ENCODE data around the gene ADRA2A. TPM values are rescaled to one million over a fixed set of nuclear protein-coding genes. Genes with fewer than 3 reads are reported as not detected.

The ADRA2A gene
- total and polyA plus RNA-seq, 2 experiments from 2014 or later = 1.8 to 1.9 TPM

- H3K4me2 ChIP-seq = no peak overlapping the region
- no peak overlapping the region for H3K4me3 ChIP-seq
- H3K79me2 ChIP-seq = no peaks in the 10 kb centered on the region
- WGBS (ENCODE audit: low lambda C conversion rate, missing lambda C conversion rate) = 91% methylated on average over 7 of the region's 7 CpGs
- no peaks in the 10 kb centered on the region for H3K4me1 ChIP-seq (ENCODE audit: insufficient read depth)
- DNase-seq (ENCODE audit: low spot score) = no peak
- H3K9me2 ChIP-seq (replicated peaks; ENCODE audit: insufficient read depth) = no peaks in the 10 kb centered on the region
- TF ChIP-seq CTCF (IDR thresholded peaks at IDR 0.05; ENCODE audit: poor library complexity) = no peak
- H3K27ac ChIP-seq = no peak overlapping the region
- H3K9me3 ChIP-seq (ENCODE audit: low read depth) = no peaks in the 10 kb centered on the region
- no peaks in the 10 kb centered on the region for H4K20me1 ChIP-seq (ENCODE audit: insufficient read depth, poor library complexity, severe bottlenecking)
- no peaks in the 10 kb centered on the region for H3K36me3 ChIP-seq (replicated peaks; ENCODE audit: insufficient read depth, low read depth)
- H2AFZ ChIP-seq = no peak overlapping the region
- no peaks in the 10 kb centered on the region for H3K27me3 ChIP-seq
Observed at GRCh38 chr10:111091833-111092232, 15.0 kb downstream of the ADRA2A start.

- no peaks in the 10 kb centered on the region for H3K79me2 ChIP-seq
- TF ChIP-seq CTCF (IDR thresholded peaks at IDR 0.05; ENCODE audit: poor library complexity) (no peak), EZH2 (IDR thresholded peaks at IDR 0.05; ENCODE audit: borderline replicate concordance) (no peak), EZH2phosphoT487 (IDR thresholded peaks at IDR 0.05; ENCODE audit: low read depth, severe bottlenecking, unreplicated experiment) (no peak)
- H3K36me3 ChIP-seq (replicated peaks; ENCODE audit: insufficient read depth, low read depth) = no peaks in the 10 kb centered on the region
- H3K27me3 ChIP-seq = no peaks in the 10 kb centered on the region
- no peaks in the 10 kb centered on the region for H3K4me1 ChIP-seq (ENCODE audit: insufficient read depth)
- H3K4me2 ChIP-seq = no peak overlapping the region
- H4K20me1 ChIP-seq (ENCODE audit: insufficient read depth, poor library complexity, severe bottlenecking) = no peaks in the 10 kb centered on the region
- H3K9me2 ChIP-seq (replicated peaks; ENCODE audit: insufficient read depth) = no peaks in the 10 kb centered on the region
- no peak overlapping the region for H3K27ac ChIP-seq
- DNase-seq (ENCODE audit: low spot score) = no peak
- no peak overlapping the region for H3K4me3 ChIP-seq
- WGBS (ENCODE audit: low lambda C conversion rate, missing lambda C conversion rate) = 94% methylated on average over 3 of the region's 3 CpGs
- no peaks in the 10 kb centered on the region for H3K9me3 ChIP-seq (ENCODE audit: low read depth)
- no peak overlapping the region for H2AFZ ChIP-seq
Observed at GRCh38 chr10:111093741-111094380, 17.0 kb downstream of the ADRA2A start.

DNA sequence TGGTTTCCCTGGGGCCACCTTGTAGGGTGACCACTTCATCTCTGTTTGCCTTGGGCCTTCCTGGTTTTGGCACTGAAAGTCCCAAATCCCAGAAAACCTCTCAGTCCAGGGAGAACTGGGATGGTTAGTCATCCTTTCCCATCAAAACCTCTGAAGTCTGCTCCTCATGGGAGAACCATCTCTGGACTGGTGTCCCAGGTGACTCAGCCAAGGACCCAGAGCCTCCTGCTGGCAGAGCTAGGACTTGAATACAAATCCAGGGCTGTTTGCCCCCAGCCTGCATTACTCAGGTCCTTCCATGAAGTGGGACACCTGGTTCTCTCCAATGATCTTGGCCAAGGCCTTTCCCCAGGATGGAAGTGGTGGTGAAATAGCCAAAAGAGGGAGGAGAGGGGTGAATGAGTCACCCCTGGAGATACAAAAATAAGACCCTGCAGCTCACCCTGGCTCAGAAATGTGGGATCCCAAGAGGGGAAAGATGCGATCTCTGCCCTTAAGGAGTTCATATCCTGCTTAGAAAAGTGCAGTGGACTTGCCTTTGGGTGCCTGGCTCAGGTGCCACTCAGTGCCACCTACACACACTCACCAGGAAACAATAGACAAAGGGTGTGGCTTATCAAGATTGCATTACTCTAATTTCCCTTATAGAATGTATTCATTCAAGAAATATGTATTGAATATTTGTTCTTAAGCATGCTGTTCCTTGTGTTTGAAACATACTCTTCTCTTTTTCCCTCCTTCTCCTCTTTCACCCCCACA lies 22.0 kb downstream of the ADRA2A start:
- Histone ChIP-seq H3K79me2 (no peaks in the 10 kb centered on the region), H3K27ac (no peak overlapping the region), H3K4me1 (ENCODE audit: insufficient read depth) (no peaks in the 10 kb centered on the region), H2AFZ (no peak overlapping the region), H3K9me3 (ENCODE audit: low read depth) (no peaks in the 10 kb centered on the region), H3K27me3 (no peaks in the 10 kb centered on the region), H3K4me3 (no peak overlapping the region), H3K9me2 (replicated peaks; ENCODE audit: insufficient read depth) (no peaks in the 10 kb centered on the region), H4K20me1 (ENCODE audit: insufficient read depth, poor library complexity, severe bottlenecking) (no peaks in the 10 kb centered on the region), H3K36me3 (replicated peaks; ENCODE audit: insufficient read depth, low read depth) (no peaks in the 10 kb centered on the region), H3K4me2 (no peak overlapping the region)
- DNase-seq (ENCODE audit: low spot score) = no peak
- TF ChIP-seq EZH2 (IDR thresholded peaks at IDR 0.05; ENCODE audit: borderline replicate concordance) (no peak), EZH2phosphoT487 (IDR thresholded peaks at IDR 0.05; ENCODE audit: low read depth, severe bottlenecking, unreplicated experiment) (no peak), CTCF (IDR thresholded peaks at IDR 0.05; ENCODE audit: poor library complexity) (no peak)
- WGBS (ENCODE audit: low lambda C conversion rate, missing lambda C conversion rate) = 95% methylated on average over 1 of the region's 1 CpG
